ENCODE measurements around the gene HIF1AN.

HIF1AN gene

DNA sequence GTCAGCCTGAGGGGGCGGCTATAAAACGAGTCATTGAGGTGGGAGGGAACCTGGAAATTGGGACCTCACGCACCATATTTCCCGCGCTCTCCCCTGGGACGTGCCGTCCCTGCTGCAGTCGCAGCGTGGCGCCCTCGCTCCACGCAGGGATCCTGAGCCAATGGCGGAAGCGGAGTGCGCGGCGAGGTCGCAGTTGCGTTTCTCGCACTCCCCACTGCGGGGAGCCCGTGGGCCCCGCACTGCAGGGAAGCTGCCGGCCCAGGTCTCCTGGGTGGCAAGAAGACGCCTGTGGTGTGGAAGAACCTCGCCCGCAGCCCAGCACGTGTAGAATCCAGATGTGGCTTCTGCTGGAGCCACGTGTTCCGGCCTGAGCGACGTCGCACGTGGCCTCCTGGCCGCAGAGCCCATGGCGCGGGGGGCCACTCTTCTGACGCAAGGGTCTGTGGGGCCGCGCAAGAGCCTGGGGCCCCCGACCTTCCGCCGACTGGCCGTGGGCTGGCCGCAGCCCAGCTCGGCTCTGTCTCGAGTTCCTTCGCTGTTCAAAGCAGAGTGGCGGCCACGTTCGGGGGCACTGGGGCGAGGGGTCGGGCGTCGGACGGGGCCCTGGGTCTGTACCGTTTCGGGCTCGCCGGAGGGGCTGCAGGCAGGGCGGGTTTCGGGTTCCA lies 26.4 kb downstream of the HIF1AN start:
- no peak overlapping the region for H3K4ac ChIP-seq (ENCODE audit: low read length)
- peak overlapping the region; percentile 14 for H3K9ac ChIP-seq (ENCODE audit: low read depth, low read length, poor library complexity)
- H3K79me1 ChIP-seq (ENCODE audit: low read depth, low read length), result no peaks in the 10 kb centered on the region
- no peak overlapping the region for H3K4me3 ChIP-seq (ENCODE audit: low read length in 2 of 2)
- peak overlapping the region; percentile 62 for H3K18ac ChIP-seq (ENCODE audit: low read length)
- DNase-seq (ENCODE audit: low spot score), result peak; percentile 42
- no peak overlapping the region for H2AFZ ChIP-seq (ENCODE audit: low read length)
- H2BK15ac ChIP-seq (ENCODE audit: low read length), result no peak overlapping the region
- H3K36me3 ChIP-seq (replicated peaks in 1 of 2; ENCODE audit: control insufficient read depth in 2 of 2, insufficient read depth in 2 of 2, low read length in 2 of 2), result peaks cover 0 to 5% of the 10 kb centered on the region in 2 donors
- no peak overlapping the region for H4K8ac ChIP-seq (ENCODE audit: low read depth, low read length)
- peak overlapping the region; percentile 50 for H2BK5ac ChIP-seq (ENCODE audit: low read length)
- H4K91ac ChIP-seq (ENCODE audit: low read depth, low read length, poor library complexity), result no peak overlapping the region
- H3K27me3 ChIP-seq (ENCODE audit: control insufficient read depth in 3 of 3, insufficient read depth in 3 of 3, low read depth in 1 of 3, low read length in 3 of 3), result peaks cover 0 to 6% (median 3%) of the 10 kb centered on the region in 3 experiments
- no peak overlapping the region for H2BK120ac ChIP-seq (ENCODE audit: low read depth, low read length)
- no peak overlapping the region for H3K14ac ChIP-seq (ENCODE audit: low read length)
- peak overlapping the region; percentile 22 for H3K4me2 ChIP-seq (ENCODE audit: insufficient read depth, low read length, poor library complexity, severe bottlenecking)
- H3K4me1 ChIP-seq (ENCODE audit: control insufficient read depth in 2 of 2, insufficient read depth in 1 of 2, low read depth in 1 of 2, low read length in 2 of 2), result peaks cover 0 to 3% of the 10 kb centered on the region in 2 donors
- peak overlapping the region; percentile 90 for H2AK5ac ChIP-seq (ENCODE audit: low read depth, low read length)
- H3K23ac ChIP-seq (ENCODE audit: low read depth, low read length, poor library complexity), result peak overlapping the region; percentile 85
- H3K27ac ChIP-seq (replicated peaks; ENCODE audit: low read length), result no peak overlapping the region
- no CpG with 5 or more reads among the region's 62 CpGs for WGBS, 2 donors (ENCODE audit: extremely low coverage in 2 of 2, insufficient read length in 2 of 2, insufficient replicate concordance in 1 of 2)
- no peak overlapping the region for H2BK12ac ChIP-seq (ENCODE audit: low read length)
- H3K9me3 ChIP-seq (replicated peaks in 1 of 2; ENCODE audit: control insufficient read depth in 2 of 2, insufficient read depth in 1 of 2, low read depth in 1 of 2, low read length in 2 of 2), result no peaks in the 10 kb centered on the region

DNA sequence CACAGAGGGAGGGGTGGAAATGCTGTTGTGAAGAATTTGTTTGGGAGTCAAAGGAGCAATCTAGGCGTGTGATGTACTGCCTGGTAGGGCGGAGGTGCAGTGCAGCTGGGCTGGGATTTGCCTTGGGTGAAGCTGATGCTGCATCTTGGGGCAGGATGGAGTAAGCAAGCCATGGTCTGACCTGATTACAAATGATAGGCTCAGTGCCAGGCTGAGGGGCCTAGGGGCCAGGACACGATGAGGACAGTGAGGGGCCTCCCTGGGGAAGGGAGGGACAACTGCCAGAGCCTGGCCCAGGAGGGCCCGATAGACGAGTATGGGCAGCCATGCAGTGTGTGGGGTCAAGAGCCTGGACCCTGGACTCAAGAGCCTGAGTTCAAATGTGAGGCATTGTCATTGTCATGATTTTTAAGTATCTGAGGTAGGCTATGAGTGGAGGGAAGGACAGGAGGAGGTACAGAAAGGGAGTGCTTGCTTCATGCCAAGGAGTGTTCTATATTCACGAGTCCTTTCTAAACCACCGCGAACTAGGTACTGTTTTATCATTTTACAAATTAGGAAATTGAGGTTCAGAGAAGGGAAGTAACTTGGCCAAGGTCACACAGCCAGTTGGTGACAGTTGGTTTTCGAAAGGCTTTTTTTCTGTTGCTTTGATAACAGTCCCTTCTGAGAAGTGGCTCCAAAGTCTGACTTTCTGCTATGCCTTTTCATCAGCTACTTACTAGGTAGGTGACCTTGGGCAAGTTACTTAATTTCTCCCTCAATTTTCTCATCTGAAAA lies 29.7 kb downstream of the HIF1AN start:
- Histone ChIP-seq H2BK120ac (ENCODE audit: low read depth, low read length) (no peak overlapping the region), H3K23ac (ENCODE audit: low read depth, low read length, poor library complexity) (no peak overlapping the region), H3K9me3 (replicated peaks in 1 of 2; ENCODE audit: control insufficient read depth in 2 of 2, insufficient read depth in 1 of 2, low read depth in 1 of 2, low read length in 2 of 2) (no peaks in the 10 kb centered on the region), H2BK15ac (ENCODE audit: low read length) (no peak overlapping the region), H2BK5ac (ENCODE audit: low read length) (no peak overlapping the region), H3K4me1 (ENCODE audit: control insufficient read depth in 2 of 2, insufficient read depth in 1 of 2, low read depth in 1 of 2, low read length in 2 of 2) (peaks cover 5 to 12% of the 10 kb centered on the region in 2 donors), H2BK12ac (ENCODE audit: low read length) (no peak overlapping the region), H3K4me2 (ENCODE audit: insufficient read depth, low read length, poor library complexity, severe bottlenecking) (no peak overlapping the region), H3K14ac (ENCODE audit: low read length) (no peak overlapping the region), H3K36me3 (replicated peaks in 1 of 2; ENCODE audit: control insufficient read depth in 2 of 2, insufficient read depth in 2 of 2, low read length in 2 of 2) (no peaks in the 10 kb centered on the region), H3K9ac (ENCODE audit: low read depth, low read length, poor library complexity) (no peak overlapping the region), H3K4me3 (ENCODE audit: low read length in 2 of 2) (peak overlapping the region in 1 of 2 donors; percentile 39), H3K27ac (replicated peaks; ENCODE audit: low read length) (no peak overlapping the region), H4K91ac (ENCODE audit: low read depth, low read length, poor library complexity) (peak overlapping the region; percentile 15), H3K79me1 (ENCODE audit: low read depth, low read length) (no peaks in the 10 kb centered on the region), H3K4ac (ENCODE audit: low read length) (no peak overlapping the region), H3K18ac (ENCODE audit: low read length) (no peak overlapping the region), H4K8ac (ENCODE audit: low read depth, low read length) (no peak overlapping the region), H3K27me3 (ENCODE audit: control insufficient read depth in 3 of 3, insufficient read depth in 3 of 3, low read depth in 1 of 3, low read length in 3 of 3) (peaks cover 0 to 10% (median 8%) of the 10 kb centered on the region in 3 experiments), H2AFZ (ENCODE audit: low read length) (no peak overlapping the region), H2AK5ac (ENCODE audit: low read depth, low read length) (peak overlapping the region; percentile 31)
- DNase-seq (ENCODE audit: low spot score), result no peak
- WGBS, 2 donors (ENCODE audit: extremely low coverage in 2 of 2, insufficient read length in 2 of 2, insufficient replicate concordance in 1 of 2), result no CpG with 5 or more reads among the region's 9 CpGs

DNA sequence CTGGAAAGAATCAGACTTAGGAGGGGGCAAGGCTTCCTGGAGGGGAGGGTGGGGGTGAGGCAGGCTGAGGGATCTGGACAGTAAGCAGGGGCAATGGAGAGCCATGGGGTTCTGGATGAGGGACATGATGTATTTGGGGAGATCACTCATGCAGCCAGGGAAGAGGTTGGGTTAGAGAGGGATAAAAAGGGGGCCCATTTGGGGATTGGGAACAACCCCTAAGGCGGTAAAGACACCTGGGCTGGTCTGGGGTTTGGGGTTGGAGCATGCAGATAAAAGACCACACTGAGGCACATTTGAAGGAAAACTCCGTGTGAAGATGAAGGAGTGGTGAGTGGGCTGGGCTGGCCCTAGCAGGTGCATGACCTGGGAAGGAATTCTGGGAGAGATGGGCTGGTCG lies 30.8 kb downstream of the HIF1AN start:
- H3K4me3 ChIP-seq (ENCODE audit: low read length in 2 of 2), result no peak overlapping the region
- H2BK5ac ChIP-seq (ENCODE audit: low read length), result no peak overlapping the region
- H3K18ac ChIP-seq (ENCODE audit: low read length), result no peak overlapping the region
- H3K4me1 ChIP-seq (ENCODE audit: control insufficient read depth in 2 of 2, insufficient read depth in 1 of 2, low read depth in 1 of 2, low read length in 2 of 2), result peaks cover 12 to 13% of the 10 kb centered on the region in 2 donors
- H3K4ac ChIP-seq (ENCODE audit: low read length), result no peak overlapping the region
- no peaks in the 10 kb centered on the region for H3K36me3 ChIP-seq (replicated peaks in 1 of 2; ENCODE audit: control insufficient read depth in 2 of 2, insufficient read depth in 2 of 2, low read length in 2 of 2)
- no peak overlapping the region for H2AFZ ChIP-seq (ENCODE audit: low read length)
- H3K23ac ChIP-seq (ENCODE audit: low read depth, low read length, poor library complexity), result no peak overlapping the region
- H2BK12ac ChIP-seq (ENCODE audit: low read length), result no peak overlapping the region
- no peak overlapping the region for H3K4me2 ChIP-seq (ENCODE audit: insufficient read depth, low read length, poor library complexity, severe bottlenecking)
- no peak overlapping the region for H3K9ac ChIP-seq (ENCODE audit: low read depth, low read length, poor library complexity)
- WGBS, 2 donors (ENCODE audit: extremely low coverage in 2 of 2, insufficient read length in 2 of 2, insufficient replicate concordance in 1 of 2), result no CpG with 5 or more reads among the region's 3 CpGs
- H3K79me1 ChIP-seq (ENCODE audit: low read depth, low read length), result no peaks in the 10 kb centered on the region
- H2BK120ac ChIP-seq (ENCODE audit: low read depth, low read length), result no peak overlapping the region
- no peak overlapping the region for H2BK15ac ChIP-seq (ENCODE audit: low read length)
- DNase-seq (ENCODE audit: low spot score), result no peak
- peaks cover 0 to 11% (median 10%) of the 10 kb centered on the region in 3 experiments for H3K27me3 ChIP-seq (ENCODE audit: control insufficient read depth in 3 of 3, insufficient read depth in 3 of 3, low read depth in 1 of 3, low read length in 3 of 3)
- H3K27ac ChIP-seq (replicated peaks; ENCODE audit: low read length), result no peak overlapping the region
- no peaks in the 10 kb centered on the region for H3K9me3 ChIP-seq (replicated peaks in 1 of 2; ENCODE audit: control insufficient read depth in 2 of 2, insufficient read depth in 1 of 2, low read depth in 1 of 2, low read length in 2 of 2)
- H4K91ac ChIP-seq (ENCODE audit: low read depth, low read length, poor library complexity), result no peak overlapping the region
- no peak overlapping the region for H3K14ac ChIP-seq (ENCODE audit: low read length)
- no peak overlapping the region for H4K8ac ChIP-seq (ENCODE audit: low read depth, low read length)
- no peak overlapping the region for H2AK5ac ChIP-seq (ENCODE audit: low read depth, low read length)

DNA sequence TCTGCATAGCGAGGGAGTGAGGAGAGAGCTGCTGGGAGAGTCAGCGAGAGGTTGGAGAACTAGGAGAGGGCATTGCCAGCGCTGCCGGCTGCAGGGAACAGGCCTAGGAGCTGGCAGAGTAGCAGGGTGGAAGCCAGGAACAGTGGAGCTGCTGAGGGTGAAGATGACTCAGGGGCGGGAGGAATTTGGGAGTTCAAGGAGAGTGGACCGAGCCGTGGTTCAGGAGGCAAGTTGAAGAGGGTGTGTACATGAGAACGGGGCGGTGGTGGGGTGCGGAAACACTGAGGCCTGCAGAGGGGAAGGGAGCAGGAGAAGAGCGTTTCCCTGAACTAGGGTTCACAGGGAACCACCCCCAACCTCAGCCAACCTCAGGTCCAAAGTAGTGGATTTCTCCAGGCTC lies 31.5 kb downstream of the HIF1AN start:
- H3K14ac ChIP-seq (ENCODE audit: low read length), result no peak overlapping the region
- H2AFZ ChIP-seq (ENCODE audit: low read length), result no peak overlapping the region
- no peak overlapping the region for H4K8ac ChIP-seq (ENCODE audit: low read depth, low read length)
- H2BK5ac ChIP-seq (ENCODE audit: low read length), result no peak overlapping the region
- no peak overlapping the region for H3K18ac ChIP-seq (ENCODE audit: low read length)
- H3K4me2 ChIP-seq (ENCODE audit: insufficient read depth, low read length, poor library complexity, severe bottlenecking), result no peak overlapping the region
- H3K27ac ChIP-seq (replicated peaks; ENCODE audit: low read length), result no peak overlapping the region
- H3K4me3 ChIP-seq (ENCODE audit: low read length in 2 of 2), result no peak overlapping the region
- peaks cover 9 to 13% of the 10 kb centered on the region in 2 donors for H3K4me1 ChIP-seq (ENCODE audit: control insufficient read depth in 2 of 2, insufficient read depth in 1 of 2, low read depth in 1 of 2, low read length in 2 of 2)
- H4K91ac ChIP-seq (ENCODE audit: low read depth, low read length, poor library complexity), result no peak overlapping the region
- no peak overlapping the region for H2BK12ac ChIP-seq (ENCODE audit: low read length)
- no peaks in the 10 kb centered on the region for H3K9me3 ChIP-seq (replicated peaks in 1 of 2; ENCODE audit: control insufficient read depth in 2 of 2, insufficient read depth in 1 of 2, low read depth in 1 of 2, low read length in 2 of 2)
- no peaks in the 10 kb centered on the region for H3K79me1 ChIP-seq (ENCODE audit: low read depth, low read length)
- no peak overlapping the region for H3K9ac ChIP-seq (ENCODE audit: low read depth, low read length, poor library complexity)
- no peak overlapping the region for H3K23ac ChIP-seq (ENCODE audit: low read depth, low read length, poor library complexity)
- H3K27me3 ChIP-seq (ENCODE audit: control insufficient read depth in 3 of 3, insufficient read depth in 3 of 3, low read depth in 1 of 3, low read length in 3 of 3), result peaks cover 0 to 11% (median 10%) of the 10 kb centered on the region in 3 experiments
- no peak overlapping the region for H2BK120ac ChIP-seq (ENCODE audit: low read depth, low read length)
- no peak overlapping the region for H2AK5ac ChIP-seq (ENCODE audit: low read depth, low read length)
- DNase-seq (ENCODE audit: low spot score), result no peak
- no peak overlapping the region for H2BK15ac ChIP-seq (ENCODE audit: low read length)
- no peaks in the 10 kb centered on the region for H3K36me3 ChIP-seq (replicated peaks in 1 of 2; ENCODE audit: control insufficient read depth in 2 of 2, insufficient read depth in 2 of 2, low read length in 2 of 2)
- WGBS, 2 donors (ENCODE audit: extremely low coverage in 2 of 2, insufficient read length in 2 of 2, insufficient replicate concordance in 1 of 2), result no CpG with 5 or more reads among the region's 11 CpGs
- no peak overlapping the region for H3K4ac ChIP-seq (ENCODE audit: low read length)

All from neuronal stem cell (in vitro differentiated cells).